HepG2 (cell line): ENCODE data around the gene IL9R. TPM values are rescaled to one million over a fixed set of nuclear protein-coding genes. Genes with fewer than 3 reads are reported as not detected.

ENCODE experiments used
- ATAC-seq: fragments of 200-7000 bp; cut with Tn5 transposase; 3 replicates; pipeline ENCODE4 v1.9.1; 2020; ENCODE audit warnings: mild to moderate bottlenecking, moderate library complexity
- Bru-seq: library from RNA; stranded (reverse); fragments of 400-500 nt; gene quantifications from one replicate; lab custom pipeline; 2021; lab: Mats Ljungman, UMichigan
- BruChase-seq, 2 experiments: library from RNA; stranded (reverse); fragments of 400-500 nt; gene quantifications; one replicate each; lab custom pipeline; 2021; lab: Mats Ljungman, UMichigan
- BruUV-seq: library from RNA; stranded (reverse); fragments of 400-500 nt; replicated peaks from 2 replicates; lab custom pipeline; 2021; lab: Mats Ljungman, UMichigan
- CTCF ChIA-PET: fragments of 300-600 bp; formaldehyde crosslinking; extraction: SDS; loops from one replicate; lab custom pipeline; 2021; ENCODE audit warnings: low total read pairs, inconsistent platforms, low intra/inter-chr PET ratio; lab: Yijun Ruan, JAX
- POLR2A ChIA-PET: fragments of 350-600 bp; sonication (Branson Sonifier 250); formaldehyde crosslinking; loops from one replicate; lab custom pipeline; 2020; ENCODE audit warnings: antibody characterized with exemption, inconsistent platforms; lab: Yijun Ruan, JAX
- DNase-seq: peaks from one replicate; pipeline ENCODE4 v3.0.0-alpha.2; 2015; ENCODE audit warnings: low spot score
- FAIRE-seq: peaks from 3 replicates; lab custom pipeline; 2011; peaks lifted over from hg19 to GRCh38; lab: Jason Lieb, UNC
- H2AFZ ChIP-seq: one replicate; pipeline ENCODE4 v1.6.1; 2011; ENCODE audit warnings: low read length, inconsistent platforms
- H3K27ac ChIP-seq: fragments of 300-600 bp; 3 replicates; pipeline ENCODE4 v1.8.0; 2011; ENCODE audit warnings: mixed run types, mild to moderate bottlenecking, mixed read lengths, low read length, inconsistent platforms; ENCODE audit not compliant: insufficient read depth; ENCODE audit errors: extremely low read length
- H3K27me3 ChIP-seq, 2 experiments: fragments of 200-600 bp in 1 of 2; 2 replicates in 1 of 2; 3 replicates in 1 of 2; pipeline versions ENCODE4 v1.6.0 to v1.8.0; 2011; ENCODE audit warnings: low read length in 2 of 2, mild to moderate bottlenecking in 2 of 2, moderate library complexity in 2 of 2, inconsistent platforms in 1 of 2; ENCODE audit not compliant: insufficient read depth in 2 of 2, control insufficient read depth in 1 of 2
- H3K36me3 ChIP-seq, 2 experiments: fragments of 200-600 bp in 1 of 2; replicated peaks in 1 of 2; 2 replicates in 1 of 2; 3 replicates in 1 of 2; pipeline versions ENCODE4 v1.5.1 to v1.8.0; 2011; ENCODE audit warnings: low read length in 2 of 2, inconsistent platforms in 1 of 2; ENCODE audit not compliant: insufficient read depth in 2 of 2, control insufficient read depth in 1 of 2
- H3K4me1 ChIP-seq: 2 replicates; pipeline ENCODE4 v1.5.1; 2012; ENCODE audit warnings: low read length, inconsistent platforms; ENCODE audit not compliant: insufficient read depth
- H3K4me2 ChIP-seq: 2 replicates; pipeline ENCODE4 v1.6.0; 2011; ENCODE audit warnings: low read depth, low read length, inconsistent platforms
- H3K4me3 ChIP-seq, 3 experiments: fragments of 200-600 bp in 1 of 3; sonication (generic), shearing (Covaris generic) in 1 of 3; replicated peaks in 1 of 3; 2 replicates each; pipeline ENCODE4 v1.5.1; 2011 to 2016; ENCODE audit warnings: low read length in 3 of 3, inconsistent platforms in 2 of 3, low read depth in 2 of 3, mild to moderate bottlenecking in 2 of 3, control low read depth in 1 of 3, mixed read lengths in 1 of 3; ENCODE audit not compliant: insufficient read depth in 1 of 3
- H3K79me2 ChIP-seq: one replicate; pipeline ENCODE4 v1.6.1; 2011; ENCODE audit warnings: low read length, inconsistent platforms; ENCODE audit not compliant: insufficient read depth
- H3K9ac ChIP-seq: 2 replicates; pipeline ENCODE4 v1.6.0; 2011; ENCODE audit warnings: mild to moderate bottlenecking, low read depth, low read length, inconsistent platforms; ENCODE audit not compliant: insufficient read depth
- H3K9me3 ChIP-seq: 2 replicates; pipeline ENCODE4 v1.5.1; 2012; ENCODE audit warnings: mild to moderate bottlenecking, low read length
- H4K20me1 ChIP-seq: 2 replicates; pipeline ENCODE4 v1.6.0; 2011; ENCODE audit warnings: inconsistent platforms, mild to moderate bottlenecking, low read length, moderate library complexity; ENCODE audit not compliant: insufficient read depth
- ATF7 ChIP-seq, 2 experiments: fragments of 450-650 bp in 1 of 2; sonication (generic) in 1 of 2; formaldehyde crosslinking in 1 of 2; IDR thresholded peaks; 2 replicates each; pipeline versions ENCODE4 v1.4.0 to v1.6.1; 2016 to 2020; ENCODE audit warnings: antibody characterized with exemption in 1 of 2, mild to moderate bottlenecking in 1 of 2, missing genetic modification reagents in 1 of 2
- GLI4 ChIP-seq: sonication (generic); formaldehyde crosslinking; IDR thresholded peaks from 2 replicates; pipeline ENCODE4 v1.5.1; 2020; ENCODE audit warnings: missing genetic modification reagents, mild to moderate bottlenecking, moderate library complexity, borderline replicate concordance
- MLX ChIP-seq: IDR thresholded peaks from 2 replicates; pipeline ENCODE4 v1.6.1; 2016
- ZBTB42 ChIP-seq: sonication (generic); formaldehyde crosslinking; IDR thresholded peaks from 2 replicates; pipeline ENCODE4 v1.5.0; 2020; ENCODE audit warnings: mild to moderate bottlenecking, missing genetic modification reagents
- WGBS: methylation state at CpG from one replicate; pipeline ENCODE4 v1.1.6; 2017; ENCODE audit warnings: low lambda C conversion rate; 5-methylcytosine and 5-hydroxymethylcytosine counted together
- in situ Hi-C: cut with HindIII; loops from 2 replicates; pipeline ENCODE4 v1.10.0; 2017; ENCODE audit warnings: low pct_unique_long_range_greater_than_20kb; ENCODE audit not compliant: extremely low pct_ligation_motif_present
- intact Hi-C: fragments of 100-400 bp; cut with micrococcal nuclease; formaldehyde crosslinking; loops from one replicate; pipeline ENCODE4 v1.10.0; 2022; ENCODE audit not compliant: unreplicated experiment
- long read RNA-seq, 2 experiments: library from RNA in 1 of 2; library from polyadenylated mRNA in 1 of 2; stranded (forward) in 1 of 2; unstranded in 1 of 2; transcript quantifications; one replicate each; pipeline ENCODE4 v2.0.0, GENCODE V29; 2019 to 2022
- polyA minus RNA-seq, 3 experiments: library from RNA; depleted of rRNA, polyadenylated mRNA; stranded (reverse); fragments of >200 nt; gene quantifications; 2 replicates each; pipeline ENCODE4 v1.2.3, GENCODE V29; 2011; ENCODE audit warnings: low replicate concordance in 1 of 3
- polyA plus RNA-seq, 8 experiments: library from polyadenylated mRNA; depleted of rRNA in 3 of 8; stranded (reverse) in 7 of 8; unstranded in 1 of 8; fragments of >200 nt; fragmentation: Illumina TruSeq in 4 of 8; extraction: Trizol in 4 of 8; gene quantifications; 2 replicates each; pipeline versions ENCODE4 v1.2.1 to v1.2.3, GENCODE V29; 2011 to 2016; ENCODE audit warnings: low read depth in 4 of 8, missing spikeins in 1 of 8, mixed read lengths in 1 of 8; ENCODE audit not compliant: insufficient read depth in 1 of 8
- total RNA-seq, 5 experiments: library from RNA; depleted of rRNA; stranded (reverse); fragments of >200 nt; fragmentation: Illumina TruSeq; extraction: Trizol; gene quantifications; 2 replicates each; pipeline ENCODE4 v1.2.3, GENCODE V29; 2016; ENCODE audit warnings: low read depth in 1 of 5
- TF ChIP-seq, protein P1 (sequence below): sonication (generic); formaldehyde crosslinking; IDR thresholded peaks from 2 replicates; pipeline ENCODE4 v1.4.0; 2020; ENCODE audit warnings: missing genetic modification reagents

The IL9R gene, protein sequence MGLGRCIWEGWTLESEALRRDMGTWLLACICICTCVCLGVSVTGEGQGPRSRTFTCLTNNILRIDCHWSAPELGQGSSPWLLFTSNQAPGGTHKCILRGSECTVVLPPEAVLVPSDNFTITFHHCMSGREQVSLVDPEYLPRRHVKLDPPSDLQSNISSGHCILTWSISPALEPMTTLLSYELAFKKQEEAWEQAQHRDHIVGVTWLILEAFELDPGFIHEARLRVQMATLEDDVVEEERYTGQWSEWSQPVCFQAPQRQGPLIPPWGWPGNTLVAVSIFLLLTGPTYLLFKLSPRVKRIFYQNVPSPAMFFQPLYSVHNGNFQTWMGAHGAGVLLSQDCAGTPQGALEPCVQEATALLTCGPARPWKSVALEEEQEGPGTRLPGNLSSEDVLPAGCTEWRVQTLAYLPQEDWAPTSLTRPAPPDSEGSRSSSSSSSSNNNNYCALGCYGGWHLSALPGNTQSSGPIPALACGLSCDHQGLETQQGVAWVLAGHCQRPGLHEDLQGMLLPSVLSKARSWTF
- total RNA-seq (2016; rRNA removed; fragmentation: Illumina TruSeq; extraction: Trizol) = not detected in 2 replicates
- total RNA-seq (2016; cell fraction: cytosol; rRNA removed; fragmentation: Illumina TruSeq; extraction: Trizol; ENCODE audit: low read depth) = not detected in 2 replicates
- total RNA-seq (2016; cell fraction: insoluble cytoplasmic fraction; rRNA removed; fragmentation: Illumina TruSeq; extraction: Trizol) = not detected in 2 replicates
- total RNA-seq (2016; cell fraction: membrane; rRNA removed; fragmentation: Illumina TruSeq; extraction: Trizol) = not detected in 2 replicates
- not detected in 2 replicates for total RNA-seq (2016; cell fraction: nucleus; rRNA removed; fragmentation: Illumina TruSeq; extraction: Trizol)
- 0.05 TPM in 1 of 2 replicates, not detected in the other for polyA plus RNA-seq (2011; rRNA removed)
- 0.03 TPM in 1 of 2 replicates, not detected in the other for polyA plus RNA-seq (2011; cell fraction: cytosol; rRNA removed)
- polyA plus RNA-seq (2011; cell fraction: nucleus; rRNA removed) = 0.12 and 0.16 TPM in 2 replicates
- not detected in 2 replicates for polyA plus RNA-seq (2012)
- polyA plus RNA-seq (2016; cell fraction: cytosol; fragmentation: Illumina TruSeq; extraction: Trizol; ENCODE audit: low read depth) = not detected in 2 replicates
- not detected in 2 replicates for polyA plus RNA-seq (2016; cell fraction: insoluble cytoplasmic fraction; fragmentation: Illumina TruSeq; extraction: Trizol; ENCODE audit: low read depth)
- polyA plus RNA-seq (2016; cell fraction: membrane; fragmentation: Illumina TruSeq; extraction: Trizol; ENCODE audit: low read depth) = not detected in 2 replicates
- polyA plus RNA-seq (2016; cell fraction: nucleus; fragmentation: Illumina TruSeq; extraction: Trizol; ENCODE audit: insufficient read depth, low read depth) = 0.23 and 0.38 TPM in 2 replicates
- polyA minus RNA-seq (2011; rRNA and poly(A)+ RNA removed; ENCODE audit: low replicate concordance) = 0.06 TPM in 1 of 2 replicates, not detected in the other
- polyA minus RNA-seq (2011; cell fraction: cytosol; rRNA and poly(A)+ RNA removed) = not detected in 2 replicates
- not detected in 2 replicates for polyA minus RNA-seq (2011; cell fraction: nucleus; rRNA and poly(A)+ RNA removed)
- Bru-seq, nascent RNA = not detected
- BruChase-seq, experiment 1, labeled RNA remaining after a 6-hour chase = percentile 6 among the genes with signal in this experiment
- percentile 24 among the genes with signal in this experiment for BruChase-seq, experiment 2, labeled RNA remaining after a 2-hour chase
- long read RNA-seq, experiment 1 = 0 reads
- long read RNA-seq, experiment 2 = 0 reads

GRCh38 chrX:155997436-155997835 is at the start of gene IL9R:
IL9R (plus strand) TSS chrX:155997696; CDS start chrX:155997760, 64 bp downstream.
- Histone ChIP-seq H4K20me1 (no peaks in the 10 kb centered on the region), H3K4me2 (no peak within 1 kb of the TSS), H3K27ac (no peak within 1 kb of the TSS), H3K27me3 (no peaks in the 10 kb centered on the region)
- CTCF ChIA-PET = no interaction called here
- intact Hi-C loops = no loop called here
- no peak for FAIRE-seq
- no peak for TF ChIP-seq MLX (CRISPR knock-in tag)
- TF ChIP-seq, protein P1, sequence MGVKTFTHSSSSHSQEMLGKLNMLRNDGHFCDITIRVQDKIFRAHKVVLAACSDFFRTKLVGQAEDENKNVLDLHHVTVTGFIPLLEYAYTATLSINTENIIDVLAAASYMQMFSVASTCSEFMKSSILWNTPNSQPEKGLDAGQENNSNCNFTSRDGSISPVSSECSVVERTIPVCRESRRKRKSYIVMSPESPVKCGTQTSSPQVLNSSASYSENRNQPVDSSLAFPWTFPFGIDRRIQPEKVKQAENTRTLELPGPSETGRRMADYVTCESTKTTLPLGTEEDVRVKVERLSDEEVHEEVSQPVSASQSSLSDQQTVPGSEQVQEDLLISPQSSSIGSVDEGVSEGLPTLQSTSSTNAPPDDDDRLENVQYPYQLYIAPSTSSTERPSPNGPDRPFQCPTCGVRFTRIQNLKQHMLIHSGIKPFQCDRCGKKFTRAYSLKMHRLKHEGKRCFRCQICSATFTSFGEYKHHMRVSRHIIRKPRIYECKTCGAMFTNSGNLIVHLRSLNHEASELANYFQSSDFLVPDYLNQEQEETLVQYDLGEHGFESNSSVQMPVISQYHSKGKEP (CRISPR knock-in tag) = no peak
- TF ChIP-seq ZBTB42 (CRISPR knock-in tag) = no peak
- no peak for TF ChIP-seq ATF7 (IDR thresholded peaks at IDR 0.05)
- TF ChIP-seq ATF7 (CRISPR knock-in tag; IDR thresholded peaks at IDR 0.05) = no peak
- no peak for TF ChIP-seq GLI4 (CRISPR knock-in tag)
- TF ChIP-seq, all 625 proteins: peak for 0
- WGBS = no CpG with 5 or more reads among the region's 5 CpGs
- no peaks in the 10 kb centered on the region for H3K36me3 ChIP-seq
- no TSS peak for BruUV-seq
- no peaks in the 10 kb centered on the region for H3K79me2 ChIP-seq
- H3K9ac ChIP-seq = no peak within 1 kb of the TSS
- no peak within 1 kb of the TSS for H2AFZ ChIP-seq
- in situ Hi-C loops = no loop called here
- H3K4me1 ChIP-seq = peaks cover 7% of the 10 kb centered on the region; the same call in 1 of the 2 replicates
- H3K4me3 ChIP-seq = no peak within 1 kb of the TSS
- POLR2A ChIA-PET = no interaction called here
- DNase-seq (no peak), ATAC-seq (no peak)
- H3K9me3 ChIP-seq = peaks cover under 1% of the 10 kb centered on the region; the same call in 1 of the 2 replicates
